Measurements from ENCODE around the gene CAMK1D.

CAMK1D gene

DNA sequence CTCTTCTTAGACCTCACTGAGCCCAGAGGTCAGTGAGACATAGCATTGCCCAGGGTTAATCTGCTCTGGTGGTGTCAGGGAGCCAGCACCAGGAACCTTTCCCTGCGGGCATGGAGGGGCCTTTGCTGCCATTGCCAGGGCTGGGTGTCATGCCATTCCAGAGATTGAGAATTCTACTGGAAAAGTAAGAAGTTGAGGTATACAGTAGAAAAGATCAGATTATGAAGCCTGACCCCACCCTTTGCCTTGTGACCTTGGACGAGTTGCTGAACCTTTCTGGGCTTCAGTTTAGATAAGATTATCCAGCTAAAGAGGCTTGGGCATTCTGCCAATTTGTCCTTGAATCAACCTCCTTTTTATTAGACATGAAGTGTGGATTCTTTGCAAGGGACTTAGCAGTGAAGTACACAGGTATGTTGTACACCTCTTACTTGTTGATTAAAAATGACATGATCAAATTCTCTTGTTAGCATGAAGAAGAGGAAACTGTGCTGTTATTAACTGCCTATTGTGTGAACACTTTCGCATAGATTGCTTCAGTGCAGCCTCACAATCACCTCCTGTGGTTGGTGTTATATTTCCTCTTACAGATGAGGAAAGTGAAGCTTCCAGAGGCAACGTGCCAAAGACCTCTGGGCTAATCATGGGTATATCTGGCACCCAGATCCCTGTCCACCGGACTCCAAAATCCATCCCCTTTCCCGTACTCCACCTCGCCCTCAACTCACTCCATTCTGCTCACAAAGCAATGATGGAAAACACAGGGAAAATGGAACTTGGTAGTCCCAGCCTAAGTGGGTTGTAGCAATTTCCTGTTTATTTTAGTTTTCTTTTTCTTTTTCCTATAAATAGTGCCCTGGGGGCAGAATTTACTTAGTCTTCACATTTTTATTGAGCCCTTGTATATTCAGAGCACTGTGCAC, 151.3 kb downstream of the CAMK1D start:
- DNase-seq: peak; percentile 49

DNA sequence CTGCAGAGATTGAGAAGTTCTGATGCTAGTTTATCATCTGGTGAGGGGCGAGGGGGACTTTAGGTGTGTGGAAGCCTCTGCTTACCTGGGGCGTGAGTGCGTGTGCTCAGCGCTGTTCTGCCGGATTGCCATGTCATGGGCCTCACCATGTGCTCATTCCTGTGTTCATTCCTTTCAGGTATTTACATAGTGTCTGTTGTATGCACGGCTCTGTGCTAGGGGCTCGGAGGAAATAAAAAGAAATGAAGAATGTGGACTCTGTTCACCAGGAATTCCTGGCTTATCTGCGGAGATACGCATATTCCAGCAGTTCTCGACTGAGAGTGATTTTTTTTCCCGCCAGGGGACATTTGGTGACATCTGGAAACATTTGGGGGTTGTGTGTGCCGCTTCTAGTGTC, 152.0 kb downstream of the CAMK1D start:
- DNase-seq: no peak

DNA sequence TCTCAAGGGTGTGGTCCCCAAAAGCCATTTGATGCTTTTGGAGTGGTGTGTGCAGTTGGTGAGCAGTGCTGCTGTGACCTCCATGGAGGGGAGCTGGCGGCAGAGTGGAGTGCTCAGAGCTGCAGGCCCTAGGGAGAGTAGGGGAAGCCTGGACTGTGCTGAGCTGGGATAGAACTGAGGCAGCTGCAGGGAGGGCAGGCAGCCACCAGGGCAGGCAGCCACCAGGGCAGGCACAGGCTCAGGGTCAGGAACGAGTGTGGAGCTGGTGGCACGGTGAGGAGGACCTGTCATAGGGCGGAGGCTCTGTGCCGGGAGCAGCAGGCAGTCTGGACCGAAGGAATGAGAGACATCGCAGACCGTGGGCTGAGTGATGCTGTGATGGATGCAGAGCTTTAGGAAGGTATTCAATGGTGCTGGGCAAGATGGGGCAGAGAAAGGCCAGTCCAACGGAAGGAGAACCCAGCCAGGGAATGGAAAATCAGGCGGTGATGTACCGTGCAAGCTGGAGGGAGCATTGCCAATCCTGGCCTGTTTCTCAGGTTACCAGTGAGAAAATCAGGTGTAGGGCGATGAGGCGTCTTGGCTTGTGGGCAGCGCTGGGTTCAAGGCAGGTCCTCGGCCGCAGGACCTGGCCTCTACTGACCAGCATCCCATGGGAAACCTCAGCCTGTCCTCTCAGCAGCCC, 152.6 kb downstream of the CAMK1D start:
- DNase-seq: no peak

- no peak for DNase-seq
Measured at GRCh38 chr10:12502526-12503274, 153.4 kb downstream of the CAMK1D start.

DNA sequence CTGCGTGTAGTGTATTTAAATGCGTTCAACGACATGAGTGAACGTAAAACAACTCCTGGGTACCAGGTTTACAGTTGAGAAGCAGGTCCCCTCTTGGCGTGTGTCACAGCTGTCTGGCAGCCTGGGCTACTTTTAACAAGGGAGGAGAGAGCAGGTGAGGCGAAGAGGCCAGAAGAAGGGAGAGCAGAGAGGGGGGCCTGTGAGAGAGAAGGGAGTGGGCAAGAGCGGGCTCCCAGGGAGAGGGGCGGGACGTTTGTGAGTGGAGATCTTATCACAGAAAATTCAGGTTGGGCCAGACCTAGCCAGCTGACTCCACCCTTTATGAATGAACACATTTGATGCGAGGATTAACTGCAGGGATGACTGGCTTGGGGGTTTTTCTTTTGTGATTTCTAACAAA, 154.0 kb downstream of the CAMK1D start:
- DNase-seq: no peak

DNA sequence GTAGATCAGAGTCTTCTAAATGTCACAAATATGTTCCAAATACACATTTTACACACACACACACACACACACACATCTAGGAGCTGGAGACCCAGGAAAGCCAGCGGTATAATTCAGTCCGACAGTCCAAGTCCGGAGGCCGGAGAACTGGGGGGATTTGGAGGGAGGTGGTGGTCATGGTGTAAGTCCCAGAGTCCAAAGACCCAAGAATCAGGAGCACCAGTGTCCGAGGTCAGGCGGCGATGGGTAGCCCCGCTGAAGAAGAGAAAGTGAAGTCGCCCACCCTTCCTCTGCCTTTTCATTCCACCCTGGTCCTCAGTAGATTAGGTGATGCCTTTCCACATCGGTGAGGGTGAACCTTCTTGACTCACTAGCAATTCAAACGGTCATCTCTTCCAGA, 154.8 kb downstream of the CAMK1D start:
- DNase-seq: no peak

- DNase-seq: no peak
Measured at GRCh38 chr10:12504628-12505027, 155.3 kb downstream of the CAMK1D start.

DNA sequence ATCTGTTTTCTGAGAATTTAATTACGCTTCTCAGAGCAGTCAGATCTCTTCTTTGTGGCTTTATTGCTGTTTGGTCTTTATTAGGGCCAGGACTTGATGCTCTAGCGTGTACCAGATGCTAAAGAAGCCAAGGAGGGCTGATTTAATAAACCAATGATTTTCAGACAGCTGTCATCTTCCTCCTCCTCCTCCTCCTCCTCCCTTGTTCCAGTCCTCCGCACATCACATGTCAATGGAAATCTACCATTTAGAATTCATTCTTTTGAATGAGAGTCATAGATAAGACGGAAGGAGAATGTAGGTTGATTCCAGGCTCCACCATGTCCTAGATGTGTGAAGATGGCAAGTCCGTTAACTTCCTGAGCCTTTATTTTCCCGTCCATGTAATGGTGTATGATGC, 156.3 kb downstream of the CAMK1D start:
- no peak for DNase-seq

DNA sequence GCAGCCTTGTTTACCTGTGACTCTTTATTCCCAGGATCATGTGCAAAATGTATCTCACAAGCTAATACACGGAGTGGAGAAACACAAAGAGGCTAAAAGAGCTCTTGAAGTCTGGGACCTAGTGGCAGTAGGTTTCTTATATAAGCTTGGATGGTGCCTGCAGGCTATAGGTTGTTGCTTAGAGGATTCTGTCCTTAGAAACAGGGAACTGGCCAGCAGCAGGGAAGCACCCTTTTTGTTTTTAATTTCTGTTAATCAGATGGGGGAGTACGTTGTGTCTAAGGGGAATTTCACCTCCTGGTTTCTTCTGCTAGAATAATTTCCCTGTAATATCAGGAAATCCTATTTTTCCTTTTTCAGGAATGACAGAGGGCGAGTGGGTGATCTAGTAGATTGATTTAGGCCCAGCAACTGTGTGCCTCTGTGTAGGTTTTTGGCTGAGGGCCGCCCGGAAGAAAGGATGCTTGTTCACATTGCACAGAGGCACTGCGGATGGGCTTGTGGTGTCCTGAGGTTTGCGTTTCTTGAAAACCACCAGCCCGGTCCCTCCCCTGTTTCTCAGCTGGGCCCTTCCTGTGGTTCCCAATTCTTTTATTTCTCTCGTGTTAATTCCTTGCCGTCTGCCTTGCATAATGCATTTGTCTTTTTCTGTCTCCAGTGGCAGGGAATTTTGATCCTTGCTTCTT, 158.0 kb downstream of the CAMK1D start:
- DNase-seq: no peak

DNA sequence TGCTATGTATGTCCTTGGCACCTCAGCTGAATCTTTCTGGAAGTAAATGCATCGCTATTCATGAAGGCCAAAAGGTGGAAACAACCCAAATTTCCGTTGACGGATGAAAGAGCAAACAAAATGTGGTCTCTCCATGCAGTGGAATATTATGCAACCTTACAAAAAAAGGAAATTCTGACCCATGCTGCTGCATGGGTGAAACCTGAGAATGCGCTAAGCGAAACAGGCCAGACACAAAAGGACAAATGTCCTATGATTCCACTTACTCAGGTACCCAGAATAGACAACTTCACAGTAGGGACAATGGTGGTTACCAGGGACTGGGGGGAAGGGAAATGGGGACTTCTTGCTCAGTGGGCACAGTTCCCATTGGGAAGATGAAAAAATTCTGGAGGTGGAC, 158.8 kb downstream of the CAMK1D start:
- no peak for DNase-seq

- no peak for DNase-seq
Measured at GRCh38 chr10:12509016-12509793, 159.9 kb downstream of the CAMK1D start.

GRCh38 chr10:12509794-12510100, 160.4 kb downstream of the CAMK1D start:
- DNase-seq: no peak

DNA sequence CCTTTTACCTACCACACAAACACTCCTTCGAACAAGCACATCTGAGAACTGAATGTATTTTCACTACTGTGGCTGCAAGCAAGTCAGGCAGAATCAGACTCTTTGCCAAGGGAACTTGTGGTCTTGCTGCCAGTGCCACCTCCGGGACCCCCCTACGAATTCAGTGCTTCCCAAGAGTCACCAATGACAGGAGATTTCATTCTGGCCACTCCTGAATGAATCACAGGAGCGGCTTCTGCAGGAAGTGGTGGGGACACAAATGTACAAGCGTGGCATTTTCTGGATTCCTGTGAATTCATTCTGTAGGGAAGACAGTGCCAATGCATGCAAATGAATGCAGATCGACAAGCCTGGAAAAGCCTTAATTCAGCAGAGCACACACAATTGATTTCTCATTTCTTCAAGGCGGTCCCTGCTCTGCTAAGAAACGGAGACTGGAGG, 161.2 kb downstream of the CAMK1D start:
- DNase-seq: peak; percentile 26

- no peak for DNase-seq
Measured at GRCh38 chr10:12510984-12511383, 161.6 kb downstream of the CAMK1D start.

- no peak for DNase-seq
Measured at GRCh38 chr10:12511651-12512050, 162.3 kb downstream of the CAMK1D start.

DNA sequence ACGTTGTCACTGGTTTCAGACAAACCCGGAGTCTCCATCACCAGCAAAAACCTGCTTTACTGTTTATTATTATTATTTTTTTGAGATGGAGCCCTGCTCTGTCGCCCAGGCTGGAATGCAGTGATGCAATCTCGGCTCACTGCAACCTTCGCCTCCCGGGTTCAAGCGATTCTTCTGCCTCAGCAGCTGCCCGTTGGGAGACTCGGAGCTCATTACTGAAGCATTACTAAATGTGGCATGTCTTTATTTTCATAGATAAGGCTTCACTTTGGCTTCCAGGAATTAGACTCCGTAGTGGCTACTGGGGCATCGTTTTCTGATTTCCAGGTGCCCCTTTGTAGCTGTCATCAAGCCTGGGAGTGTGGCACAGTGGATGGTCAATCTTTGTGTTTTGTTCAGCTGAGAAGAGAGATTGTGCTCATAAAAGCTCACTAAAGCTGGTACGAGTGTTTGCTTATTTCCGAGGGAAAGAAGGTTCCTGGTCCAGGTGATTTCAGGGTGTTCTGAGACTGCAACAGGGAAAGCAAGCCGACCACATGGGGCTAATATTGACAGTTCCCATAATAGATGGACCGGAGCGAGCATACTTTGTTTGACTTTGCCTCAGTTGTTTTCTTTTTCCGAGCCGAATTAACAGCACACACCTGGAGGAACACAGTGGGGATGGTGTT, 163.1 kb downstream of the CAMK1D start:
- no peak for DNase-seq

- no peak for DNase-seq
Measured at GRCh38 chr10:12513003-12513365, 163.6 kb downstream of the CAMK1D start.

DNA sequence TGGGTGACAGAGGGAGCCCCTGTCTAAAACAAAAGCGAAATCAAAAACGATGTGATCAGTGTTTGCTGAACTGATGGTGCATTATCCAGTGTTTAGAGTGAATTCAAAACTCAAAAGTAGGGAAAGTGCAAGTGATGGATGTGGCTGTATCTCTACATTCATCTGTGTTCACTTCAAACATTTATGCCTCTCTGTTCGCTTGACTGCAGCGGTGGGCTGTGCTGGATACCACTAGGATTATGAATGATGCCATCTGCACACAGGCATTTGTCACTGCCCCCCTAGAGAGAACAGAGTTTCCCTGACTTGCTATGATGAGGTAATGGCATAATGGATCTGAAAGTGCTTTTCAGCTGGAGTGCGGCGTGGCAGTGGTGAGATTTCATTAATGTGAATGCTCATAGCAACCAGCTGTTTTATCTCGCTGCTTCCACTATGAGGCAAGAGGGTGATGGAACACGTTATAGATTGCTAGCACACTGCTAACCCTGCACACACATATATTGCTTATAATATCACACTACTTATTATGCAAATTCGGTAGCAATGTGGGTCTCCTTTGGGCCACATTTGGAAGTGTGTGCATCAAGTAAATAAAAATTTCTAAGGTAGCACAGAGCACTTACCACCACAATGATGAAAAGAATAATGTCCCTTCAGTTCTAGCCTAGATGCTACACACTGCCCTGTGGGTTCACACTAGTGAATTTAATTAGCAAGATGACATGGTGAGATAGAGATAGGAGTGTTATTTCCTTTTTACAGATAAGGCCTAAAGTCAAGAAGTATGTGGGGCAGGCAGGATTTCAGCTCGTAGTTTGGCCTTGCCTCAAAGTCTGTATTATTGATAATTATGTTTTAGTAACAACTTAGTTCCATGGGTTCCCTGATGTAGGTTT, 164.7 kb downstream of the CAMK1D start:
- no peak for DNase-seq

DNA sequence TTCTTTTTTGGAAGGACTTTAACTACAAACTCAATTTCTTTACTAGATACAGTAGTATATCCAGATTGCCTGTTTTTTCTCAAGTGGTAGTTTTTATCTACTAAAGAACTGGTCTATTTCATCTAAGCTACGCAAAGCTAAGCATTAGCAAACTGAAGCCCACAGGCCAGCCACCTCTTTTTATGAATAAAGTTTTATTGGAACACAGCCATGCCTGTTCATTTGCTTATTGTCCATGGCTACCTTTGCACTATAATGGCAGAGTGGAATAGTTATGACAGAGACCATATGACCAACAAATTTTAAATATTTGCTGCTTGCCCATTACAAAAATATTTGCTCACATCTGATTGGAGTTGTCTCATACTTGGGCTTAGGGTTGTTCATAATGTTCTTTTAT, 168.7 kb downstream of the CAMK1D start:
- DNase-seq: no peak

DNA sequence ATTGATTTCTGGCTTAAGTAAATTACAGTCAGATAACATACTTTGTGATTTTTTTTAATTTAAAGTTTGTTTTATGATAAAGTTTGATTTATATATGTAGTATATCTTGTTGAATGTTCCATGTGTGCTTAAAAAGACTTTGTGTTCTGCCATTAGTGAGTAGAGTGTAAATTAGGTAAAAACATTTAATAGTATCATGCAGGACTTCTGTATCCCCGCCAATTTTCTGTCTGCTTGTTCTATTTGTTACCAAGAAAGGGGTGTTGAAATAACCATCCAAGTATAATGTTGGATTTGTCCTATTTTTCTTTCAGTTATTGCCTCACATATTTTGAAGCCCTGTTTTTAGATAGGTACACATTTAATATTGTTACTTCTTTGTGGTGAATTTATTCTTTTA, 172.1 kb downstream of the CAMK1D start:
- DNase-seq: no peak

- DNase-seq: no peak
Measured at GRCh38 chr10:12526311-12526710, 177.0 kb downstream of the CAMK1D start.
